ENCODE data around the gene TNFRSF6B.

DNA sequence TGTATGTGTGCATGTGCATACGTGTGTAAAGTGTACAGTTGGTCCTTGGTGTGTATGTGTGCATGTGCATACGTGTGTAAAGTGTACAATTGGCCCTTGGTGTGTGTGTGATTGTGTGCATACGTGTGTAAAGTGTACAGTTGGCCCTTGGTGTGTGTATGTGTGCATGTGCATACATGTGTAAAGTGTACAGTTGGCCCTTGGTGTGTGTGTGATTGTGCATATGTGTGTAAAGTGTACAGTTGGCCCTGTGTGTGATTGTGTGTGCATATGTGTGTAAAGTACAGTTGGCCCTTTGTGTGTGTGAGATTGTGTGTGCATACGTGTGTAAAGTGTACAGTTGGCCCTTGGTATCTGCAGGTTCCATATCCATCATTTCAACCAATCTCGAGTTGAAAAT, 35.0 kb downstream of the TNFRSF6B start:
- TF ChIP-seq, protein P1, sequence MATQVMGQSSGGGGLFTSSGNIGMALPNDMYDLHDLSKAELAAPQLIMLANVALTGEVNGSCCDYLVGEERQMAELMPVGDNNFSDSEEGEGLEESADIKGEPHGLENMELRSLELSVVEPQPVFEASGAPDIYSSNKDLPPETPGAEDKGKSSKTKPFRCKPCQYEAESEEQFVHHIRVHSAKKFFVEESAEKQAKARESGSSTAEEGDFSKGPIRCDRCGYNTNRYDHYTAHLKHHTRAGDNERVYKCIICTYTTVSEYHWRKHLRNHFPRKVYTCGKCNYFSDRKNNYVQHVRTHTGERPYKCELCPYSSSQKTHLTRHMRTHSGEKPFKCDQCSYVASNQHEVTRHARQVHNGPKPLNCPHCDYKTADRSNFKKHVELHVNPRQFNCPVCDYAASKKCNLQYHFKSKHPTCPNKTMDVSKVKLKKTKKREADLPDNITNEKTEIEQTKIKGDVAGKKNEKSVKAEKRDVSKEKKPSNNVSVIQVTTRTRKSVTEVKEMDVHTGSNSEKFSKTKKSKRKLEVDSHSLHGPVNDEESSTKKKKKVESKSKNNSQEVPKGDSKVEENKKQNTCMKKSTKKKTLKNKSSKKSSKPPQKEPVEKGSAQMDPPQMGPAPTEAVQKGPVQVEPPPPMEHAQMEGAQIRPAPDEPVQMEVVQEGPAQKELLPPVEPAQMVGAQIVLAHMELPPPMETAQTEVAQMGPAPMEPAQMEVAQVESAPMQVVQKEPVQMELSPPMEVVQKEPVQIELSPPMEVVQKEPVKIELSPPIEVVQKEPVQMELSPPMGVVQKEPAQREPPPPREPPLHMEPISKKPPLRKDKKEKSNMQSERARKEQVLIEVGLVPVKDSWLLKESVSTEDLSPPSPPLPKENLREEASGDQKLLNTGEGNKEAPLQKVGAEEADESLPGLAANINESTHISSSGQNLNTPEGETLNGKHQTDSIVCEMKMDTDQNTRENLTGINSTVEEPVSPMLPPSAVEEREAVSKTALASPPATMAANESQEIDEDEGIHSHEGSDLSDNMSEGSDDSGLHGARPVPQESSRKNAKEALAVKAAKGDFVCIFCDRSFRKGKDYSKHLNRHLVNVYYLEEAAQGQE (IDR thresholded peaks at IDR 0.05; ENCODE audit: insufficient read depth in 1 of 2, low read depth in 2 of 2, low read length in 1 of 2): no peak
- TF ChIP-seq, protein P2, sequence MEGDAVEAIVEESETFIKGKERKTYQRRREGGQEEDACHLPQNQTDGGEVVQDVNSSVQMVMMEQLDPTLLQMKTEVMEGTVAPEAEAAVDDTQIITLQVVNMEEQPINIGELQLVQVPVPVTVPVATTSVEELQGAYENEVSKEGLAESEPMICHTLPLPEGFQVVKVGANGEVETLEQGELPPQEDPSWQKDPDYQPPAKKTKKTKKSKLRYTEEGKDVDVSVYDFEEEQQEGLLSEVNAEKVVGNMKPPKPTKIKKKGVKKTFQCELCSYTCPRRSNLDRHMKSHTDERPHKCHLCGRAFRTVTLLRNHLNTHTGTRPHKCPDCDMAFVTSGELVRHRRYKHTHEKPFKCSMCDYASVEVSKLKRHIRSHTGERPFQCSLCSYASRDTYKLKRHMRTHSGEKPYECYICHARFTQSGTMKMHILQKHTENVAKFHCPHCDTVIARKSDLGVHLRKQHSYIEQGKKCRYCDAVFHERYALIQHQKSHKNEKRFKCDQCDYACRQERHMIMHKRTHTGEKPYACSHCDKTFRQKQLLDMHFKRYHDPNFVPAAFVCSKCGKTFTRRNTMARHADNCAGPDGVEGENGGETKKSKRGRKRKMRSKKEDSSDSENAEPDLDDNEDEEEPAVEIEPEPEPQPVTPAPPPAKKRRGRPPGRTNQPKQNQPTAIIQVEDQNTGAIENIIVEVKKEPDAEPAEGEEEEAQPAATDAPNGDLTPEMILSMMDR (IDR thresholded peaks at IDR 0.05): no peak

Measured in Panc1 (cell line).